C4-2B (cell line): Measurements from ENCODE around the gene CHKA.

ENCODE experiments used
- CTCF ChIP-seq: fragments of 450-650 bp; conservative IDR thresholded peaks from 2 replicates; pipeline ENCODE4 v1.5.1; 2017; ENCODE audit warnings: mild to moderate bottlenecking
- ZFX ChIP-seq: fragments of 450-650 bp; IDR thresholded peaks from 2 replicates; pipeline ENCODE4 v1.6.1; 2017

DNA sequence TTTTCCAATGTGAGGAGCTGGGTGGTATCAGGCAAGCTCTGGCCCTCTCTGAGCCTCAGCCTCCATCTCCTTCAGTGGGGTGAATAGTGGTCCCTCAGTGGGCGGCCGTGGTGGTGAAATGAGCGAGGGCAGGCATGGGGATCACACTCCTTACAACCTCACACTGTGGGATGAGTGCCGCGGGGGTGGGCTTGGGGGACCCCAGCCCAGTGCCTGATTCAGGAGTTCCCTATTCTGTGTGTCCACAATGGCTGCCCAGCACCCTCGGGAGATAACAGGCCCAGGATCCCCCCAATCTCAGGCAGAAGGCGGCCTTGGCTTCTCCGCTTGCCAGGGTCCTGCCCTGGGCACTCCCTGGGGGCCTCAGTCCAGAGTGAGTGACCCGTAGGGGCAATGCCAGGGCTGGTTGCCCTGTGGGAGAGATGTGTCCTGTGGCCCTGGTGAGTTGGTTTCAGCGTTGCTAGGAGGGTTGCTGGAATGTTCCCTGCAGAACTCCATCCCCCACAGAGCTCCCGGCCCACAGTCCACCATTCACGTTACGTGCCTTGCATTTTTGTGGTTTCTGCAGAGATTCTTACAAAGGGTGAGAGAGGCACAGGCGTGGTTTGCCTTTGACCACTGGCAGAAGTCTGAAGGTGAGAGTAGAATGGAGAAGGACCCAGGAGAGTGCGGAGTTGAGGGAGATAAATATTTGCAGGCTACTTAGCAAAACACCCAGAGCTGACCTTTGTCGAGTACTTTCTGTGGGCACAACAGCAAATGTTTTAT, 108.2 kb downstream of the CHKA start:
- TF ChIP-seq CTCF (no peak), ZFX (no peak)
